H1 (cell line): ENCODE results near the gene GIPR. TPM values are rescaled to one million over a fixed set of nuclear protein-coding genes. Genes with fewer than 3 reads are reported as not detected.

Experiments used
- CTCF ChIA-PET: fragments of 300-600 bp; sonication (Branson Sonifier 250); formaldehyde crosslinking; loops from one replicate; lab custom pipeline; 2021; ENCODE audit not compliant: partially characterized antibody; lab: Charles Lee
- POLR2A ChIA-PET: fragments of 300-600 bp; sonication (Branson Sonifier 250); formaldehyde crosslinking; loops from one replicate; lab custom pipeline; 2021; ENCODE audit warnings: inconsistent platforms; ENCODE audit not compliant: partially characterized antibody; lab: Charles Lee
- DNase-seq, 2 experiments: peaks; one replicate each; pipeline versions ENCODE4 v3.0.0 to v3.0.0-alpha.2; 2010 to 2022; ENCODE audit warnings: low spot score in 2 of 2, low read depth in 1 of 2, mixed read lengths in 1 of 2
- FAIRE-seq: peaks from 2 replicates; lab custom pipeline; 2011; peaks lifted over from hg19 to GRCh38; lab: Jason Lieb, UNC
- H2AFZ ChIP-seq: 2 replicates; pipeline ENCODE4 v1.8.1; 2012; ENCODE audit warnings: low read length, inconsistent platforms
- H2AK5ac ChIP-seq: 2 replicates; pipeline ENCODE4 v1.6.1; 2013; ENCODE audit warnings: low read depth, low read length
- H2BK120ac ChIP-seq: replicated peaks from 2 replicates; pipeline ENCODE3; 2013; ENCODE audit warnings: low read depth, low read length, inconsistent platforms
- H2BK12ac ChIP-seq: 2 replicates; pipeline ENCODE4 v1.6.1; 2013; ENCODE audit warnings: low read depth, low read length
- H2BK15ac ChIP-seq: 2 replicates; pipeline ENCODE4 v1.6.1; 2013; ENCODE audit warnings: low read length
- H2BK20ac ChIP-seq: 2 replicates; pipeline ENCODE4 v1.6.1; 2013; ENCODE audit warnings: low read length
- H2BK5ac ChIP-seq: 2 replicates; pipeline ENCODE4 v1.6.1; 2013; ENCODE audit warnings: low read depth, low read length
- H3K14ac ChIP-seq: 2 replicates; pipeline ENCODE4 v1.6.1; 2013; ENCODE audit warnings: inconsistent platforms; ENCODE audit not compliant: insufficient read length
- H3K18ac ChIP-seq: 2 replicates; pipeline ENCODE4 v1.6.1; 2013; ENCODE audit warnings: low read length; ENCODE audit errors: extremely low read depth
- H3K23ac ChIP-seq: 2 replicates; pipeline ENCODE4 v1.6.1; 2013; ENCODE audit warnings: inconsistent platforms; ENCODE audit not compliant: insufficient read length
- H3K23me2 ChIP-seq: 2 replicates; pipeline ENCODE4 v1.6.1; 2013; ENCODE audit warnings: low read depth, low read length
- H3K27ac ChIP-seq: 2 replicates; pipeline ENCODE4 v1.6.1; 2011; ENCODE audit warnings: low read depth, low read length, inconsistent platforms
- H3K27me3 ChIP-seq, 4 experiments: replicated peaks in 1 of 4; 1 replicate in 1 of 4; 2 replicates in 3 of 4; pipeline versions ENCODE4 v1.6.1 to v1.8.1; 2011 to 2013; ENCODE audit warnings: low read length in 3 of 4, mild to moderate bottlenecking in 3 of 4, inconsistent platforms in 2 of 4, mixed read lengths in 2 of 4, moderate library complexity in 1 of 4; ENCODE audit not compliant: control insufficient read depth in 3 of 4, insufficient read depth in 3 of 4; ENCODE audit errors: extremely low read depth in 1 of 4
- H3K36me3 ChIP-seq, 4 experiments: 2 replicates each; pipeline versions ENCODE4 v1.6.1 to v1.8.1; 2011 to 2013; ENCODE audit warnings: mild to moderate bottlenecking in 4 of 4, low read length in 3 of 4, moderate library complexity in 2 of 4, control low read depth in 1 of 4, inconsistent platforms in 1 of 4; ENCODE audit not compliant: insufficient read depth in 4 of 4, control insufficient read depth in 2 of 4
- H3K4ac ChIP-seq: replicated peaks from 2 replicates; pipeline ENCODE3; 2013; ENCODE audit warnings: low read length, low read depth, mixed read lengths, inconsistent platforms; ENCODE audit not compliant: insufficient read length
- H3K4me1 ChIP-seq, 4 experiments: replicated peaks in 1 of 4; 1 replicate in 1 of 4; 2 replicates in 3 of 4; pipeline versions ENCODE4 v1.6.1 to v1.8.1; 2011 to 2013; ENCODE audit warnings: low read length in 3 of 4, inconsistent platforms in 2 of 4, mixed read lengths in 1 of 4; ENCODE audit not compliant: insufficient read depth in 4 of 4, control insufficient read depth in 3 of 4
- H3K4me2 ChIP-seq, 2 experiments: 2 replicates each; pipeline versions ENCODE4 v1.6.1 to v1.8.1; 2011 to 2013; ENCODE audit warnings: low read depth in 2 of 2, low read length in 2 of 2, control low read depth in 1 of 2, inconsistent platforms in 1 of 2, mild to moderate bottlenecking in 1 of 2; ENCODE audit not compliant: insufficient read depth in 1 of 2
- H3K4me3 ChIP-seq, 4 experiments: fragments of 200-600, 300-600 bp in 1 of 4; sonication (generic), shearing (Covaris generic), sonication (Bioruptor Twin) in 1 of 4; 2 replicates each; pipeline versions ENCODE4 v1.5.1 to v1.8.1; 2011 to 2016; ENCODE audit warnings: low read length in 4 of 4, low read depth in 3 of 4, control low read depth in 2 of 4, inconsistent platforms in 2 of 4, mild to moderate bottlenecking in 2 of 4, mixed read lengths in 1 of 4, moderate library complexity in 1 of 4; ENCODE audit not compliant: insufficient read depth in 2 of 4; ENCODE audit errors: extremely low read depth in 1 of 4
- H3K56ac ChIP-seq: replicated peaks from 2 replicates; pipeline ENCODE3; 2013; ENCODE audit warnings: low read depth, mild to moderate bottlenecking, mixed read lengths, low read length, inconsistent platforms; ENCODE audit not compliant: insufficient read length
- H3K79me1 ChIP-seq: 2 replicates; pipeline ENCODE4 v1.6.1; 2013; ENCODE audit warnings: low read depth, low read length, control low read depth
- H3K79me2 ChIP-seq, 2 experiments: 2 replicates each; pipeline versions ENCODE4 v1.6.1 to v1.8.1; 2012 to 2013; ENCODE audit warnings: low read length in 2 of 2, mild to moderate bottlenecking in 2 of 2, inconsistent platforms in 1 of 2; ENCODE audit not compliant: insufficient read depth in 2 of 2, control insufficient read depth in 1 of 2
- H3K9ac ChIP-seq, 4 experiments: replicated peaks in 1 of 4; 1 replicate in 1 of 4; 2 replicates in 3 of 4; pipeline versions ENCODE4 v1.6.1 to v1.8.1; 2011 to 2013; ENCODE audit warnings: low read depth in 3 of 4, low read length in 3 of 4, control low read depth in 2 of 4, mild to moderate bottlenecking in 2 of 4, moderate library complexity in 2 of 4, inconsistent platforms in 1 of 4; ENCODE audit errors: extremely low read depth in 1 of 4
- H3K9me3 ChIP-seq, 2 experiments: 2 replicates each; pipeline versions ENCODE4 v1.6.1 to v1.8.1; 2012 to 2013; ENCODE audit warnings: mild to moderate bottlenecking in 2 of 2, moderate library complexity in 2 of 2, control low read depth in 1 of 2, inconsistent platforms in 1 of 2, low read depth in 1 of 2, low read length in 1 of 2, mixed read lengths in 1 of 2; ENCODE audit not compliant: insufficient read depth in 2 of 2
- H4K20me1 ChIP-seq, 2 experiments: replicated peaks in 1 of 2; 2 replicates each; pipeline versions ENCODE3 to v1.8.1; 2011 to 2013; ENCODE audit warnings: inconsistent platforms in 2 of 2, low read length in 2 of 2, mild to moderate bottlenecking in 1 of 2; ENCODE audit not compliant: insufficient read depth in 2 of 2, control insufficient read depth in 1 of 2
- H4K5ac ChIP-seq: 2 replicates; pipeline ENCODE4 v1.6.1; 2013; ENCODE audit warnings: low read length, low read depth, mixed read lengths, inconsistent platforms; ENCODE audit not compliant: insufficient read length
- H4K8ac ChIP-seq: 2 replicates; pipeline ENCODE4 v1.8.0; 2013; ENCODE audit warnings: mild to moderate bottlenecking, moderate library complexity, low read length, inconsistent platforms; ENCODE audit not compliant: insufficient read depth; ENCODE audit errors: extremely low read depth
- H4K91ac ChIP-seq: replicated peaks from 2 replicates; pipeline ENCODE3; 2013; ENCODE audit warnings: low read length, mixed read lengths, inconsistent platforms; ENCODE audit not compliant: insufficient read length
- KDM4A ChIP-seq: IDR thresholded peaks from one replicate; pipeline ENCODE4 v1.7.1; 2012; ENCODE audit warnings: low read depth, mild to moderate bottlenecking, moderate library complexity, low read length, inconsistent platforms; ENCODE audit not compliant: severe bottlenecking
- SIRT6 ChIP-seq: IDR thresholded peaks from one replicate; pipeline ENCODE4 v1.7.1; 2012; ENCODE audit warnings: low read length, inconsistent platforms
- TEAD4 ChIP-seq: IDR thresholded peaks from 2 replicates; pipeline ENCODE4 v1.6.1; 2012; ENCODE audit warnings: low read depth, low read length, inconsistent platforms, mixed read lengths
- WGBS, 2 experiments: shearing (Covaris generic) in 1 of 2; methylation state at CpG; one replicate each; pipeline versions ENCODE4 v1.1.6 to v1.1.7; 2013 to 2015; ENCODE audit warnings: low lambda C conversion rate in 2 of 2, mixed read lengths in 2 of 2, inconsistent platforms in 1 of 2, low coverage in 1 of 2, missing lambda C conversion rate in 1 of 2; ENCODE audit not compliant: insufficient replicate concordance in 2 of 2, insufficient coverage in 1 of 2, insufficient read length in 1 of 2; ENCODE audit errors: extremely low coverage in 1 of 2, missing lambda C conversion rate in 1 of 2; 5-methylcytosine and 5-hydroxymethylcytosine counted together
- polyA plus RNA-seq, 7 experiments: library from polyadenylated mRNA; depleted of rRNA in 3 of 7; stranded (reverse) in 5 of 7; unstranded in 2 of 7; fragments of >200 nt in 5 of 7; fragments of 200-250 nt in 2 of 7; gene quantifications; 1 replicate in 5 of 7; 2 replicates in 1 of 7; 4 replicates in 1 of 7; pipeline versions ENCODE4 v1.2.1 to v1.2.3, GENCODE V29; 2011 to 2013; ENCODE audit warnings: missing spikeins in 2 of 7, mixed read lengths in 2 of 7
- total RNA-seq: library from RNA; stranded (reverse); fragmentation: NEBNext Ultra II Directional; extraction: Animal tissue kit (Norgen Biotek cat#: 25700); gene quantifications from 2 replicates; pipeline ENCODE4 v1.2.1, GENCODE V29; 2021
- TF ChIP-seq, protein P1 (sequence below): IDR thresholded peaks from 2 replicates; pipeline ENCODE4 v1.6.1; 2012; ENCODE audit warnings: inconsistent platforms

GIPR gene
- total and polyA plus RNA-seq, 2 of the 8 experiments (the other 6 are each of a cell fraction or from before 2014, with no cell fraction given), result 0.42 to 1.3 TPM

DNA sequence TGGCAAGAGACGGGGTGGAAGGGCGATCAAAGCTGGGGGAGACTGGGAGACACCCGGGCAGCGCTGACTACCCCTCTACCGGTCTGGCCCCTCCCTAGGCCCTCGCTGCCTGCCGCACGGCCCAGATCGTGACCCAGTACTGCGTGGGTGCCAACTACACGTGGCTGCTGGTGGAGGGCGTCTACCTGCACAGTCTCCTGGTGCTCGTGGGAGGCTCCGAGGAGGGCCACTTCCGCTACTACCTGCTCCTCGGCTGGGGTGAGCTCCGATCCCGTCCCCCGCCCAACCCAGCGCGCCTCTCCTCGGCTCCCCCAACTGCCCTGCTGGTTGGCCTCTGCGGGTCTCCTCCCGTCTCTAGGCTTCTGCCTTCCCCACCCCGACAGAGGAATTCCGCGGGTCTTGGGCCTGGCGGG lies 8.8 kb downstream of the GIPR start:
- H3K4ac ChIP-seq, result no peak overlapping the region
- H3K18ac ChIP-seq, result peak overlapping the region; percentile 88
- H3K14ac ChIP-seq, result no peak overlapping the region
- CTCF ChIA-PET, result interaction anchor here (0.5 to 9.6 kb wide), 14 partner anchors 15 to 192 kb away, joined by 3 to 98 read pairs (median 3); partner anchors contain the start of genes PPM1N, QPCTL and SNRPD2
- DNase-seq (peak in 1 of 2 experiments; percentile 85), FAIRE-seq (no peak)
- no peak overlapping the region for H4K91ac ChIP-seq
- peak overlapping the region; percentile 97 for H2AFZ ChIP-seq
- peak overlapping the region; percentile 96; the same call in 1 of the 2 replicates for H2BK12ac ChIP-seq
- H2BK15ac ChIP-seq, result peak overlapping the region; percentile 83; the same call in 1 of the 2 replicates
- no peak overlapping the region for H2BK120ac ChIP-seq
- 7% methylated on average over 20 of the region's 28 CpGs; no CpG with 5 or more reads in 1 of the 2 experiments for WGBS, 2 experiments
- no peak overlapping the region for H3K23ac ChIP-seq
- H2BK20ac ChIP-seq, result peak overlapping the region; percentile 34; the same call in 1 of the 2 replicates
- H3K36me3 ChIP-seq, result no peaks in the 10 kb centered on the region
- H4K5ac ChIP-seq, result peak overlapping the region; percentile 23
- H3K23me2 ChIP-seq, result peaks cover 10% of the 10 kb centered on the region
- no peak overlapping the region for H2AK5ac ChIP-seq
- H4K8ac ChIP-seq, result peak overlapping the region; percentile 93
- peaks cover 0 to 9% (median 0%) of the 10 kb centered on the region in 4 experiments; a peak in 4 of 7 replicates for H3K27me3 ChIP-seq
- no peaks in the 10 kb centered on the region for H3K9me3 ChIP-seq
- POLR2A ChIA-PET, result interaction anchor here (0.7 to 3.7 kb wide), 15 partner anchors 9 to 285 kb away, joined by 3 to 32 read pairs (median 4); partner anchors contain the start of genes GIPR, QPCTL, SIX5 and SNRPD2
- peak overlapping the region; percentile 62 for H3K56ac ChIP-seq
- no peak for TF ChIP-seq SIRT6
- no peak for TF ChIP-seq TEAD4
- peak; percentile 83 for TF ChIP-seq KDM4A
- TF ChIP-seq, protein P1, sequence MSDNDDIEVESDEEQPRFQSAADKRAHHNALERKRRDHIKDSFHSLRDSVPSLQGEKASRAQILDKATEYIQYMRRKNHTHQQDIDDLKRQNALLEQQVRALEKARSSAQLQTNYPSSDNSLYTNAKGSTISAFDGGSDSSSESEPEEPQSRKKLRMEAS, result peak; percentile 54
- H3K4me3 ChIP-seq, result peak overlapping the region; percentile 64 to 88 (median 74)
- H3K79me1 ChIP-seq, result no peaks in the 10 kb centered on the region
- H3K4me2 ChIP-seq, result peak overlapping the region; percentile 74 to 89
- no peaks in the 10 kb centered on the region for H4K20me1 ChIP-seq
- H3K79me2 ChIP-seq, result no peaks in the 10 kb centered on the region
- H3K27ac ChIP-seq, result no peak overlapping the region
- H3K4me1 ChIP-seq, result peaks cover 0 to 7% (median 4%) of the 10 kb centered on the region in 4 experiments; a peak in 5 of 7 replicates
- H2BK5ac ChIP-seq, result peak overlapping the region; percentile 75; the same call in 1 of the 2 replicates
- H3K9ac ChIP-seq, result peak overlapping the region; percentile 37 to 46 (median 40); a peak in 4 of 7 replicates
